C4-2B (cell line): ENCODE data around the gene OR5H14.

Source experiments
- CTCF ChIP-seq: fragments of 450-650 bp; conservative IDR thresholded peaks from 2 replicates; pipeline ENCODE4 v1.5.1; 2017; ENCODE audit warnings: mild to moderate bottlenecking
- ZFX ChIP-seq: fragments of 450-650 bp; IDR thresholded peaks from 2 replicates; pipeline ENCODE4 v1.6.1; 2017

GRCh38 chr3:98140531-98140930 lies 6.7 kb upstream of the OR5H14 start:
- TF ChIP-seq CTCF (no peak), ZFX (no peak)
